Glutamatergic neuron (in vitro differentiated cells): Measurements from ENCODE around the gene PTPRT. TPM values are rescaled to one million over a fixed set of nuclear protein-coding genes. Genes with fewer than 3 reads are reported as not detected.

ENCODE experiments used
- DNase-seq: peaks from one replicate; pipeline ENCODE4 v3.0.0; 2022
- H3K27ac Mint-ChIP-seq: one replicate; pipeline ENCODE4 v1.8.0; 2020; ENCODE audit warnings: mild to moderate bottlenecking, mixed read lengths, inconsistent platforms; ENCODE audit not compliant: unreplicated experiment
- H3K27me3 Mint-ChIP-seq: one replicate; pipeline ENCODE4 v1.8.0; 2020; ENCODE audit warnings: mild to moderate bottlenecking, moderate library complexity, mixed read lengths, inconsistent platforms; ENCODE audit not compliant: unreplicated experiment
- H3K36me3 Mint-ChIP-seq: one replicate; pipeline ENCODE4 v1.8.0; 2020; ENCODE audit warnings: mild to moderate bottlenecking, mixed read lengths, inconsistent platforms; ENCODE audit not compliant: unreplicated experiment
- H3K4me1 Mint-ChIP-seq: one replicate; pipeline ENCODE4 v1.8.0; 2020; ENCODE audit warnings: mild to moderate bottlenecking, low read depth, mixed read lengths, inconsistent platforms; ENCODE audit not compliant: unreplicated experiment
- H3K4me3 Mint-ChIP-seq: one replicate; pipeline ENCODE4 v1.8.0; 2020; ENCODE audit warnings: mild to moderate bottlenecking, mixed read lengths, inconsistent platforms; ENCODE audit not compliant: unreplicated experiment
- H3K9me3 Mint-ChIP-seq: one replicate; pipeline ENCODE4 v1.8.0; 2020; ENCODE audit warnings: mild to moderate bottlenecking, moderate library complexity, mixed read lengths, inconsistent platforms; ENCODE audit not compliant: unreplicated experiment
- CTCF ChIP-seq: fragments of 200-600 bp; sonication (generic); IDR thresholded peaks from one replicate; pipeline ENCODE4 v1.5.0; 2021; ENCODE audit not compliant: partially characterized antibody, unreplicated experiment
- total RNA-seq: library from RNA; stranded (reverse); fragmentation: NEBNext Ultra II Directional; extraction: Animal tissue kit (Norgen Biotek cat#: 25700); gene quantifications from one replicate; pipeline ENCODE4 v1.2.1, GENCODE V29; 2021; ENCODE audit not compliant: unreplicated experiment

The PTPRT gene
- total RNA-seq, 1 donor from 2014 or later, result 1.9 TPM

- peaks cover 3% of the 10 kb centered on the region for H3K9me3 Mint-ChIP-seq
- DNase-seq, result no peak
- TF ChIP-seq CTCF, result no peak
- H3K4me3 Mint-ChIP-seq, result no peak overlapping the region
- H3K4me1 Mint-ChIP-seq, result no peaks in the 10 kb centered on the region
- H3K27ac Mint-ChIP-seq, result no peak overlapping the region
- H3K27me3 Mint-ChIP-seq, result no peaks in the 10 kb centered on the region
- peaks cover 4% of the 10 kb centered on the region for H3K36me3 Mint-ChIP-seq
These were observed 797.9 kb downstream of the PTPRT start for GRCh38 chr20:42391807-42392206.

DNA sequence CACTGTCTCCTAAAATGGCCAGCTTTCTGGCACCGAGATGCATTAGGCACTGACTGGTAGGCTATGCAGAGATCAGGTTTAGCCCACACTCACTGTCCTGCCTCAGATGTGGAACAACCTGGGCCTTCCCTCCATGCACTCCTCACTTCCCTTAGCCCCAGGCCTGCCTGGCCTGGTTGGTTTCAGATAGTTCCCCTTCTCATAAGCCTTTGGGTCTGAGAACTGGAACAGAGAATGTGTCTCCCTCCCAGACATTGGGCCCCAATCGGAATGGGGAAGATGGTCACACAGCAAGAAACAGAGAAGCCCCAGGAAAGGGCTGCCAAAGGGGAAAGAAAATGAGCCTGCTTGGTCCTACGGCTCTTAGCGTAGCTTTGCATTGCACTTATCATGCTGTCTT, 809.4 kb downstream of the PTPRT start:
- DNase-seq, result no peak
- Mint-ChIP-seq H3K4me3 (no peak overlapping the region), H3K36me3 (peaks cover 2% of the 10 kb centered on the region), H3K4me1 (no peaks in the 10 kb centered on the region), H3K27me3 (peaks cover 2% of the 10 kb centered on the region), H3K9me3 (no peaks in the 10 kb centered on the region), H3K27ac (no peak overlapping the region)
- no peak for TF ChIP-seq CTCF

GRCh38 chr20:42379385-42379784, 810.3 kb downstream of the PTPRT start:
- Mint-ChIP-seq H3K4me3 (no peak overlapping the region), H3K27ac (no peak overlapping the region)
- DNase-seq, result no peak

DNA sequence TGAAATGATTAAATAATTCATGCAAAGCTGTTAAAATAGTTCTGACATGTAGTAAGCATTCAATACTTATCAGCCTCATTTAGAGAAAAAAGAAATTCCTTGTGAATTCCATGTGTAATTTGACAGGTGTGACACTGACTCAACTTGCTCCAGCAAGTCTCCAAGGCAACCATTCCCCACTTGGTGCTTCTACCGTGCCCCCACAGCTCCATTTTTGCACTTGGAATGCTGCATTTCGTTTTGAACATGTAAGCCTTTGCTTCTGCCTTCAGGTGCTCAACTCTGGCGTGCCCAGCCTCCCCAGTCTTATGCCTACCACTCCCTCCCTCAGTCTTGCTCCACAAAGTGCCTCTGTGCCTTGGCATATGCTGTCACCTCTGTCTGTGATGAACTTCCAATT, 810.9 kb downstream of the PTPRT start:
- DNase-seq, result no peak
- H3K36me3 Mint-ChIP-seq, result no peaks in the 10 kb centered on the region
- peaks cover 1% of the 10 kb centered on the region for H3K27me3 Mint-ChIP-seq
- no peak overlapping the region for H3K4me3 Mint-ChIP-seq
- no peaks in the 10 kb centered on the region for H3K4me1 Mint-ChIP-seq
- no peak overlapping the region for H3K27ac Mint-ChIP-seq
- TF ChIP-seq CTCF, result no peak
- no peaks in the 10 kb centered on the region for H3K9me3 Mint-ChIP-seq

More at GRCh38 chr20:42379385-42379784, 810.3 kb downstream of the PTPRT start:
- Mint-ChIP-seq H3K27me3 (peaks cover 2% of the 10 kb centered on the region), H3K36me3 (no peaks in the 10 kb centered on the region), H3K9me3 (no peaks in the 10 kb centered on the region), H3K4me1 (no peaks in the 10 kb centered on the region)
- TF ChIP-seq CTCF, result no peak

DNA sequence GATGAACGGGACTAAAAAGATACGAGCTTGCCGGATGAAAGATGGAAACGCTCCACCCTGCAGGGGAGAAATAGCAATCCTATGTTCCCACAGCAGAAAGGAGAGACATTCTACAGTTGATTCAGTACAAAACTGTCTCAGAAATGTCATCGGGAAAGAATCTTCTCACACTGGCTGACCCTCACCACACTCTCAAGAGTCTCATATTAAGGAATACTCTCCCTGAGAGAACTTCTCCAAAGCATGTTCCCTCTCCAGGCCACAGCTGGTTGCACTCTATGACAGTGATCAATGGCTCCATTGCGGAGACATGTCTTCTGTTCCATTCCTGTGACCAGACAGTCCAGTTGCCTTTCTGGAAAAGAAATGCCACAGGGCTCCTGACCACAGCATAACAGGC, 813.6 kb downstream of the PTPRT start:
- TF ChIP-seq CTCF, result no peak
- H3K9me3 Mint-ChIP-seq, result no peaks in the 10 kb centered on the region
- no peaks in the 10 kb centered on the region for H3K4me1 Mint-ChIP-seq
- no peak for DNase-seq
- no peaks in the 10 kb centered on the region for H3K36me3 Mint-ChIP-seq
- H3K27ac Mint-ChIP-seq, result no peak overlapping the region
- H3K27me3 Mint-ChIP-seq, result no peaks in the 10 kb centered on the region
- no peak overlapping the region for H3K4me3 Mint-ChIP-seq
